ENCODE results near the gene PRR3. TPM values are rescaled to one million over a fixed set of nuclear protein-coding genes. Genes with fewer than 3 reads are reported as not detected.
A peak's percentile ranks its signal among the peaks of the same experiment; 100 is the strongest.

Gene PRR3
- total RNA-seq, 4 donors from 2014 or later: 5.0 to 10.4 (median 7.5) TPM

DNA sequence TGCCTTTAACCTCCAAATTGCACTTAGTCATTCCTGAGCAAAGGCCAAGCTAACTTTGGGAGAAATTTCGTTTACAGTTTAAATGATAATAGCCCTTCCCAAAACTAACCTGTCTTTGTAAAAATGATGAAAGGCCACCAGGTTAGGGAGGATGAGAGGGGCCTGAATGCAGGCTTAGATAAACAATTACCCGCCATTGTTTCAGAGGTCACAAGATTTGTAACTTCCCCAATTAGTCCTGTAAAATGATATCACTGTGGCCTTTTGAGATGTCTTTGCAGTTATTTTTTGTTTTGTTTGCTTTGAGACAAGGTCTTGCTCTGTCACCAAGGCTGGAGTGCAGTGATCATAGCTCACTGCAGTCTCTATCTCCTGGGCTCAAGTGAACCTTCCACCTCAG is 27.1 kb upstream of the PRR3 start:
- DNase-seq (ENCODE audit: low spot score): no peak
- TF ChIP-seq CTCF (IDR thresholded peaks at IDR 0.05): no peak
- no peak for ATAC-seq (ENCODE audit: low FRiP score)

DNA sequence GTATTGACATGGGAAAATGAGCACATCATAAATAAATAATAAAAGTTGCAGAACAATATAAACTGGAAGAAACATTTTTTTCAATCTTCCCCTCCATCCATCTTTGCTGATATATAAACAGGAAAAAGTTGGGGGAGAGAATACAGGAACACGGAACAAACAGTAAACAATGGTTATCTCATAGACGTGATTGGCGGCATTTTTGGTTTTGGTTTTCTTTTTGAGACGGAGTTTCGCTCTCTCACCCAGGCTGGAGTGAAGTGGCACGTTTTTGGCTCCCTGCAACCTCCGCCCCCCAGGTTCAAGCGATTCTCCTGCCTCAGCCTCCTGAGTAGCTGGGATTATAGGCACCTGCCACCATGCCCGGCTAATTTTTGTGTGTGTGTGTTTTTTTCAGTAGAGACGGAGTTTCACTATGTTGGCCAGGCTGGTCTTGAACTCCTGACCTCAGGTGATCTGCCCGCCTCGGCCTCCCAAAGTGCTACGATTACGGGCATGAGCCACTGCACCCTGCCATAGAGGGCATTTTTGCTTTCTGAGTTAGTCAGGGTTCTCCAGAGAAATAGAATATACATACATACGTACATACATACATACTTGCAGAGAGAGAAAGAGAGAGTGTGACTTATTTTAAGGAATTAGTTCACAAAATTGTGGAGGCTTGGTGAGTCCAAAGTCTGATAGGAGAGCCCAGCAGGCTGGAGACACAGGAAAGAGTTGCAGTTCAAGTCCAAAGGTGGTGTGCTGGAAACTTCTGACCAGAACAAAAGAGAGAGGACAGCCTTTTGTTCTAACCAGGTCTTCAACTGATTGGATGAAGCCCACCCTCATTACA is 23.4 kb upstream of the PRR3 start:
- no peak for TF ChIP-seq CTCF (IDR thresholded peaks at IDR 0.05)
- no peak for DNase-seq (ENCODE audit: low spot score)

GRCh38 chr6:30537931-30538330 is 19.2 kb upstream of the PRR3 start:
- DNase-seq (ENCODE audit: low spot score) (no peak), ATAC-seq (ENCODE audit: low FRiP score) (no peak)
- TF ChIP-seq CTCF (IDR thresholded peaks at IDR 0.05): no peak

More for the DNA sequence above, 23.4 kb upstream of the PRR3 start:
- no peak for ATAC-seq (ENCODE audit: low FRiP score)

GRCh38 chr6:30541515-30542403 is 15.3 kb upstream of the PRR3 start:
- peak in 2 of 3 donors; percentile 47 to 82 for TF ChIP-seq CTCF (IDR thresholded peaks at IDR 0.05)
- peak; percentile 65 for ATAC-seq (ENCODE audit: low FRiP score)
- DNase-seq (ENCODE audit: low spot score): no peak

DNA sequence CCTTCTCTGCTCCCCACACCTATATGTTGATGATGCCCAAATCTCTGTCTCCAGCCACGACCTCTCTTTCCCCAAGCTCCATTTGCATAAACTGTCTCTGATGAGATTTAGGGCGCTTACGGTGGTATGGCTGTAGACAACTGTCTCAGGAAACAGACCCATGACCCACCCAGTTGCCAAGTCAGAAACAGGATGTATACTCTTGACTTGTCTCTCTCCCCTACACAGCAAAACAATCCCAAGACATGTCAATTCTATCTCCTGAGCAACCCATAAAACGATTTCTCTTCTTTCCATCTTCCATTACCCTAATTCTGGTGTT is 14.7 kb upstream of the PRR3 start:
- TF ChIP-seq CTCF (IDR thresholded peaks at IDR 0.05): no peak
- DNase-seq (ENCODE audit: low spot score): no peak
- ATAC-seq (ENCODE audit: low FRiP score): no peak

- DNase-seq (ENCODE audit: low spot score): no peak
- no peak for ATAC-seq (ENCODE audit: low FRiP score)
- TF ChIP-seq CTCF (IDR thresholded peaks at IDR 0.05): no peak
Measured at GRCh38 chr6:30542915-30543314, 14.2 kb upstream of the PRR3 start.

All from omental fat pad (tissue), 4 donors.